Prostate gland (tissue), 2 donors: ENCODE results near the gene ANTXR1. TPM values are rescaled to one million over a fixed set of nuclear protein-coding genes. Genes with fewer than 3 reads are reported as not detected.

ENCODE experiments used
- DNase-seq: peaks from one replicate; pipeline ENCODE4 v3.0.0-alpha.2; 2019; ENCODE audit warnings: low spot score
- H3K27ac ChIP-seq, 2 donors: fragments of 200-600 bp; sonication (generic); 2 replicates each; pipeline ENCODE4 v1.5.1; 2017 to 2019
- H3K27me3 ChIP-seq: fragments of 200-600 bp; sonication (generic); replicated peaks from 2 replicates; pipeline ENCODE4 v1.5.1; 2019; ENCODE audit not compliant: insufficient read depth
- H3K36me3 ChIP-seq, 2 donors: fragments of 200-600 bp; sonication (generic); 1 replicate in 1 of 2; 2 replicates in 1 of 2; pipeline versions ENCODE4 v1.5.1 to v1.8.1; 2017 to 2019
- H3K4me1 ChIP-seq: fragments of 200-600 bp; sonication (generic); replicated peaks from 2 replicates; pipeline ENCODE4 v1.5.1; 2019
- H3K4me3 ChIP-seq, 2 donors: fragments of 200-600 bp; sonication (generic); 2 replicates each; pipeline ENCODE4 v1.5.1; 2017 to 2019
- H3K9me3 ChIP-seq: fragments of 200-600 bp; sonication (generic); 2 replicates; pipeline ENCODE4 v1.5.1; 2017
- CTCF ChIP-seq, 4 experiments: fragments of 200-600 bp in 2 of 4; fragments of 450-650 bp in 2 of 4; sonication (generic) in 2 of 4; IDR thresholded peaks; 1 replicate in 3 of 4; 2 replicates in 1 of 4; pipeline ENCODE4 v1.5.1; 2016 to 2019; ENCODE audit warnings: antibody characterized with exemption in 4 of 4, mild to moderate bottlenecking in 2 of 4, moderate library complexity in 2 of 4
- POLR2A ChIP-seq: fragments of 450-650 bp; IDR thresholded peaks from one replicate; pipeline ENCODE4 v1.6.1; 2016; ENCODE audit warnings: antibody characterized with exemption, mild to moderate bottlenecking
- POLR2AphosphoS5 ChIP-seq: sonication (generic); formaldehyde crosslinking; IDR thresholded peaks from one replicate; pipeline ENCODE4 v1.6.1; 2017; ENCODE audit warnings: antibody characterized with exemption
- WGBS: methylation state at CpG from one replicate; pipeline ENCODE4 v1.1.5; 2018; 5-methylcytosine and 5-hydroxymethylcytosine counted together
- intact Hi-C: fragments of 100-400 bp; cut with DNase I; formaldehyde crosslinking; loops from one replicate; pipeline ENCODE4 v1.14.2; 2022
- total RNA-seq, 2 donors: library from RNA; depleted of rRNA; stranded (reverse); fragments of >200 nt; gene quantifications; one replicate each; pipeline ENCODE4 v1.1.0, GENCODE V29; 2016

The ANTXR1 gene
- total RNA-seq, 2 donors from 2014 or later: 25.8 to 48.7 TPM

DNA sequence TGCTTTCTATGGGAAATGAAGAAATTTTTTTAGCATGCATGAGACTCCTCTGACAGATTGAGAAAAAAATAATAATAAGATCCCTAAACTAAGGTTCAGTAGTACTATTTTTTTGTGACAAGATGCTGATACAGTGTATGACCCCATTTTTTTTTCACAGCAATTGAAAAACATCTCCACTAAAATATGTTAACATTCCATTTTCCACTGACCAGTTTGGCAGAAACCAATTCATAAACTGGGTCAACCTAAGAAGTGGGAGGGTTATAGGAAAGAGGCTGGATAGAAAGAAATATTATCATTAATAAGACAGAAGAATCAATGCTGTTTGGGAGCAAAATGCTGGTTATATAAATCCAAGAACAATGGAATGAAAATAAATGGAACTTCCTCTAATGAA lies 182.7 kb downstream of the ANTXR1 start:
- Histone ChIP-seq H3K4me3 (no peak overlapping the region), H3K36me3 (no peaks in the 10 kb centered on the region), H3K27ac (no peak overlapping the region), H3K9me3 (no peaks in the 10 kb centered on the region), H3K27me3 (no peaks in the 10 kb centered on the region), H3K4me1 (peaks cover 1% of the 10 kb centered on the region)
- intact Hi-C loops: no loop called here
- TF ChIP-seq CTCF (IDR thresholded peaks at IDR 0.05) (no peak), POLR2A (no peak), POLR2AphosphoS5 (no peak)
- DNase-seq: no peak

GRCh38 chr2:69196327-69197117 lies 183.5 kb downstream of the ANTXR1 start:
- TF ChIP-seq POLR2AphosphoS5 (peak; percentile 26), CTCF (IDR thresholded peaks at IDR 0.05) (no peak)
- Histone ChIP-seq H3K9me3 (no peaks in the 10 kb centered on the region), H3K4me1 (no peaks in the 10 kb centered on the region), H3K4me3 (no peak overlapping the region), H3K27me3 (no peaks in the 10 kb centered on the region), H3K27ac (peak overlapping the region; percentile 33 to 66), H3K36me3 (no peaks in the 10 kb centered on the region)
- no peak for DNase-seq
- intact Hi-C loops: no loop called here
- WGBS: 78% methylated on average over 9 of the region's 9 CpGs

GRCh38 chr2:69200107-69200520 lies 187.1 kb downstream of the ANTXR1 start:
- Histone ChIP-seq H3K27me3 (no peaks in the 10 kb centered on the region), H3K36me3 (no peaks in the 10 kb centered on the region), H3K4me3 (no peak overlapping the region), H3K9me3 (no peaks in the 10 kb centered on the region), H3K27ac (peak overlapping the region in 1 of 2 donors; percentile 1), H3K4me1 (no peaks in the 10 kb centered on the region)
- TF ChIP-seq CTCF (IDR thresholded peaks at IDR 0.05) (no peak), POLR2AphosphoS5 (peak; percentile 33)
- 80% methylated on average over 6 of the region's 6 CpGs for WGBS
- intact Hi-C loops: no loop called here
- no peak for DNase-seq

DNA sequence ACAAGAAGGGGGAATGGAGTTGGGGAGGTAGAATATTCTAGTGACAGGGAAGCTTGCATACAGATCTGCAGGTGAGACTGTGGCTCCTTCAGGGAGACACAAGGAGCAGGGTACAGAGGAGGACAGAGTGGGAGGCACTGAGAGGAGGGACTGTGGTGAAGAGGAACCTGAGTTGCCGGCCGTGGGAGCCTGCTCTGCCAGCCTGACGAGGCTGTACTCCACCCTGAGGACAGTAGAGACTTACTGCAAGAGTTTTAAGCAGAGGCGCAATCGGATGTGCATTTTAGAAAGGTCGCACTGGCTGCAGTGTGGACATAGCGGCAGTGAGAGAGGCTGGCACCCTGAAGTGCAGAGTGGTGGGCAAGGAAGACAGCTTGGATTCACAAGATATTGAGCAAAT lies 188.3 kb downstream of the ANTXR1 start:
- Histone ChIP-seq H3K9me3 (no peaks in the 10 kb centered on the region), H3K4me1 (no peaks in the 10 kb centered on the region), H3K27me3 (no peaks in the 10 kb centered on the region), H3K36me3 (no peaks in the 10 kb centered on the region), H3K4me3 (no peak overlapping the region), H3K27ac (no peak overlapping the region)
- TF ChIP-seq POLR2AphosphoS5 (no peak), POLR2A (no peak), CTCF (IDR thresholded peaks at IDR 0.05) (no peak)
- DNase-seq: no peak
- WGBS: 87% methylated on average over 7 of the region's 7 CpGs
- intact Hi-C loops: no loop called here

- no peaks in the 10 kb centered on the region for H3K9me3 ChIP-seq
- H3K4me3 ChIP-seq: no peak overlapping the region
- intact Hi-C loops: no loop called here
- TF ChIP-seq CTCF (IDR thresholded peaks at IDR 0.05): no peak
- TF ChIP-seq POLR2AphosphoS5: no peak
- no peak for TF ChIP-seq POLR2A
- H3K27ac ChIP-seq: no peak overlapping the region
- 88% methylated on average over 3 of the region's 3 CpGs for WGBS
- no peaks in the 10 kb centered on the region for H3K4me1 ChIP-seq
- no peak for DNase-seq
- no peaks in the 10 kb centered on the region for H3K27me3 ChIP-seq
- no peaks in the 10 kb centered on the region for H3K36me3 ChIP-seq
Measured at GRCh38 chr2:69202327-69202726, 189.3 kb downstream of the ANTXR1 start.
